Pancreas (tissue), 10 donors: ENCODE data around the gene TAC4. TPM values are rescaled to one million over a fixed set of nuclear protein-coding genes. Genes with fewer than 3 reads are reported as not detected.

ENCODE experiments used
- ATAC-seq, 4 donors: fragments of 200-7000 bp; cut with Tn5 transposase; one replicate each; pipeline versions ENCODE4 v1.8.0 to v1.9.1; 2020; ENCODE audit warnings: mild to moderate bottlenecking in 4 of 4, moderate library complexity in 4 of 4
- DNase-seq, 6 donors: peaks; one replicate each; pipeline ENCODE4 v3.0.0-alpha.2; 2020
- FAIRE-seq: peaks from 2 replicates; lab custom pipeline; 2012; peaks lifted over from hg19 to GRCh38; lab: Jason Lieb, UNC
- H3K27ac ChIP-seq, 4 donors: fragments of 200-600 bp; sonication (generic); 1 replicate in 3 of 4; 2 replicates in 1 of 4; pipeline versions ENCODE4 v1.5.0 to v1.8.0; 2020
- H3K27me3 ChIP-seq, 4 donors: fragments of 200-600 bp; one replicate each; pipeline ENCODE4 v1.8.0; 2021
- H3K36me3 ChIP-seq, 3 donors: fragments of 200-600 bp; sonication (generic) in 1 of 3; one replicate each; pipeline versions ENCODE4 v1.5.0 to v1.8.0; 2020 to 2021
- H3K4me1 ChIP-seq, 3 donors: fragments of 200-600 bp; one replicate each; pipeline ENCODE4 v1.8.0; 2021
- H3K4me3 ChIP-seq, 4 donors: fragments of 200-600 bp; sonication (generic) in 2 of 4; one replicate each; pipeline versions ENCODE4 v1.5.0 to v1.8.0; 2020 to 2021
- H3K9me3 ChIP-seq, 4 donors: fragments of 200-600 bp; one replicate each; pipeline ENCODE4 v1.8.0; 2021
- WGBS, 2 donors: extraction: QIAGEN DNeasy Blood & Tissue Kit; methylation state at CpG; one replicate each; pipeline ENCODE4 v1.1.7; 2013; 5-methylcytosine and 5-hydroxymethylcytosine counted together
- intact Hi-C, 3 donors: fragments of 100-400 bp; cut with DNase I; formaldehyde crosslinking; loops; one replicate each; pipeline versions ENCODE4 v1.11.1 to v1.14.2; 2022
- polyA plus RNA-seq, 2 donors: library from polyadenylated mRNA; stranded (reverse); fragments of 200-250 nt; gene quantifications; one replicate each; pipeline ENCODE4 v1.2.3, GENCODE V29; 2013
- total RNA-seq, 6 donors: library from RNA; stranded (reverse); fragmentation: NEBNext Ultra II Directional in 4 of 6; extraction: Animal tissue kit (Norgen Biotek cat#: 25700) in 4 of 6; gene quantifications; one replicate each; pipeline versions ENCODE4 v1.2.1 to v1.2.4, GENCODE V29; 2021 to 2023
- TF ChIP-seq, protein P1 (sequence below), 4 donors: fragments of 200-600 bp; sonication (generic) in 3 of 4; IDR thresholded peaks; one replicate each; pipeline versions ENCODE4 v1.5.0 to v1.8.0; 2021; ENCODE audit warnings: antibody characterized with exemption in 4 of 4
- donor health status: healthy with polysubstance abuse.
- donor health status: DM: no; HTN: no; CAD: no; lungs with moderate emphysema.
- donor health status: DM: no; HTN: no; CAD: no.
- donor health status: control.
- donor health status: control.
- donor health status: Bipolar disorder and iron deficiency.
- donor health status: DM: yes; HTN: yes; CAD: no.
- donor health status: DM: no; HTN: no; CAD: no.
- donor health status: DM: no; HTN: no; CAD: no.
- donor health status: DM: yes; HTN: yes; CAD: no.

The TAC4 gene
- total and polyA plus RNA-seq, 8 donors = not detected

DNA sequence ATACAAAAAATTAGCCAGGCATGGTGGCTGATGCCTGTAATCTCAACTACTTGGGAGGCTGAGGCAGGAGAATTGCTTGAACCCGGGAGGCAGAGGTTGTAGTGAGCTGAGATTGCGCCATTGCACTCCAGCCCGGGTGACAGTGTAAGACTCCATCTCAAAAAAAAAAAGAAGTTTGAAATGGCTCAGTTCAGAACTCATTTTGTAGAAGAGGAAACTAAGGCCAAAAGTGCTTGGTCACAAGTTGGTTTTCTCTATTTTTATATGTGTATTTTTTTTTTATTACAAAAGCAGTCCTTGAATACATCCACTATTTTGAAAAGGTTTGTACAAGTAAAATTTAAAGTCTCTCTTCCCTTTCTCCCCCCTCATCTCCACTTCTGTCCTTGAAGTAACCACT, 5.5 kb downstream of the TAC4 start:
- 76 to 85% methylated on average over 3 of the region's 3 CpGs for WGBS, 2 donors
- FAIRE-seq (no peak), ATAC-seq (no peak), DNase-seq (no peak)
- TF ChIP-seq, protein P1, sequence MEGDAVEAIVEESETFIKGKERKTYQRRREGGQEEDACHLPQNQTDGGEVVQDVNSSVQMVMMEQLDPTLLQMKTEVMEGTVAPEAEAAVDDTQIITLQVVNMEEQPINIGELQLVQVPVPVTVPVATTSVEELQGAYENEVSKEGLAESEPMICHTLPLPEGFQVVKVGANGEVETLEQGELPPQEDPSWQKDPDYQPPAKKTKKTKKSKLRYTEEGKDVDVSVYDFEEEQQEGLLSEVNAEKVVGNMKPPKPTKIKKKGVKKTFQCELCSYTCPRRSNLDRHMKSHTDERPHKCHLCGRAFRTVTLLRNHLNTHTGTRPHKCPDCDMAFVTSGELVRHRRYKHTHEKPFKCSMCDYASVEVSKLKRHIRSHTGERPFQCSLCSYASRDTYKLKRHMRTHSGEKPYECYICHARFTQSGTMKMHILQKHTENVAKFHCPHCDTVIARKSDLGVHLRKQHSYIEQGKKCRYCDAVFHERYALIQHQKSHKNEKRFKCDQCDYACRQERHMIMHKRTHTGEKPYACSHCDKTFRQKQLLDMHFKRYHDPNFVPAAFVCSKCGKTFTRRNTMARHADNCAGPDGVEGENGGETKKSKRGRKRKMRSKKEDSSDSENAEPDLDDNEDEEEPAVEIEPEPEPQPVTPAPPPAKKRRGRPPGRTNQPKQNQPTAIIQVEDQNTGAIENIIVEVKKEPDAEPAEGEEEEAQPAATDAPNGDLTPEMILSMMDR (IDR thresholded peaks at IDR 0.05) = no peak
- Histone ChIP-seq H3K9me3 (no peaks in the 10 kb centered on the region), H3K27me3 (no peaks in the 10 kb centered on the region), H3K36me3 (no peaks in the 10 kb centered on the region), H3K27ac (no peak overlapping the region), H3K4me3 (no peak overlapping the region), H3K4me1 (no peaks in the 10 kb centered on the region)
- intact Hi-C loops = no loop called here

DNA sequence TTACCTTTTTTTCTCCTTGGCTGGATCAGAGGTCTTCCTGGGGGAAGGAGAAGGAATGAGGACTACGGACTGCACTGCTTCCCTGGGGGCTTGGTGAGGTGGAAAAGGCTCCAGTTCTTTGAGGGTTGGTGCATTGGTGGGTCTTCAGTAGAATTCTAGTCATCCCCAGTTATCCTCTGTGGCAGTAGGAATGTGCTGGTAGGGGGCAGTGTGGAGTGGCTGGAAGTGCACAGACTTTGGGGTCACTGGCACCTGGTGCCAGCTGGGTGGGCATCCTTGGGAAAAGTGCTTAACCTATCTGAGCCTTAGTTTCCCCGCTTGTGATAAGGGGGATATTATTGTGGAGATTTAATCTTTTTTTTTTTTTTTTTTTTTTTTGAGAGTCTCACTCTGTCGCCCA, 6.3 kb downstream of the TAC4 start:
- FAIRE-seq (no peak), ATAC-seq (no peak), DNase-seq (no peak)
- TF ChIP-seq, protein P1 (IDR thresholded peaks at IDR 0.05) = no peak
- no peaks in the 10 kb centered on the region for H3K36me3 ChIP-seq
- H3K9me3 ChIP-seq = no peaks in the 10 kb centered on the region
- 94 to 100% methylated on average over 2 to 3 of the region's 3 CpGs for WGBS, 2 donors
- H3K27ac ChIP-seq = no peak overlapping the region
- H3K4me1 ChIP-seq = peaks cover 0 to under 1% (median 0%) of the 10 kb centered on the region in 3 donors
- no peaks in the 10 kb centered on the region for H3K27me3 ChIP-seq
- intact Hi-C loops = no loop called here
- H3K4me3 ChIP-seq = no peak overlapping the region

DNA sequence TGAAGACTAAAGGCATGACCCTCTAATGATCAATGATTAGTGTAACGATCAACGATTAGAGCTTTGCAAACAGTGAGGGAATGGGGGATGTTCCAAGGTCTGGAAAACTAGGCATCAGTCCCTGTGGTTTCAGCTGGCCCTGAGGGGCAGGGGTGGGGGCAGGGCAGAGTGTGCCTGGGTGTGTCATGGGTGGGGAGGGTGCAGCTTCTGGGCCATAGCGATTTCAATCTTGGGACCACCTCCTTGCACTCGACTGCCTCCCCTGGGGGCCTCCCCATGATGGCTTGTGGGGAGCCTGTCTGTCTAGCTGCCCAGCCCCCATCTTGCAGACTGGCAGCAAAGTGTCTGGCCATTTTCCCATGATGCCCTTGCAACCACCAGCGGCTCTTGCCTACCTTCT, 8.4 kb downstream of the TAC4 start:
- Histone ChIP-seq H3K9me3 (no peaks in the 10 kb centered on the region), H3K4me1 (peaks cover 0 to 13% (median 9%) of the 10 kb centered on the region in 3 donors), H3K27ac (no peak overlapping the region), H3K4me3 (no peak overlapping the region), H3K27me3 (no peaks in the 10 kb centered on the region), H3K36me3 (no peaks in the 10 kb centered on the region)
- intact Hi-C loops = no loop called here
- WGBS, 2 donors = 36 to 40% methylated on average over 5 of the region's 5 CpGs
- FAIRE-seq (no peak), DNase-seq (no peak), ATAC-seq (no peak)
- TF ChIP-seq, protein P1 (IDR thresholded peaks at IDR 0.05) = no peak

DNA sequence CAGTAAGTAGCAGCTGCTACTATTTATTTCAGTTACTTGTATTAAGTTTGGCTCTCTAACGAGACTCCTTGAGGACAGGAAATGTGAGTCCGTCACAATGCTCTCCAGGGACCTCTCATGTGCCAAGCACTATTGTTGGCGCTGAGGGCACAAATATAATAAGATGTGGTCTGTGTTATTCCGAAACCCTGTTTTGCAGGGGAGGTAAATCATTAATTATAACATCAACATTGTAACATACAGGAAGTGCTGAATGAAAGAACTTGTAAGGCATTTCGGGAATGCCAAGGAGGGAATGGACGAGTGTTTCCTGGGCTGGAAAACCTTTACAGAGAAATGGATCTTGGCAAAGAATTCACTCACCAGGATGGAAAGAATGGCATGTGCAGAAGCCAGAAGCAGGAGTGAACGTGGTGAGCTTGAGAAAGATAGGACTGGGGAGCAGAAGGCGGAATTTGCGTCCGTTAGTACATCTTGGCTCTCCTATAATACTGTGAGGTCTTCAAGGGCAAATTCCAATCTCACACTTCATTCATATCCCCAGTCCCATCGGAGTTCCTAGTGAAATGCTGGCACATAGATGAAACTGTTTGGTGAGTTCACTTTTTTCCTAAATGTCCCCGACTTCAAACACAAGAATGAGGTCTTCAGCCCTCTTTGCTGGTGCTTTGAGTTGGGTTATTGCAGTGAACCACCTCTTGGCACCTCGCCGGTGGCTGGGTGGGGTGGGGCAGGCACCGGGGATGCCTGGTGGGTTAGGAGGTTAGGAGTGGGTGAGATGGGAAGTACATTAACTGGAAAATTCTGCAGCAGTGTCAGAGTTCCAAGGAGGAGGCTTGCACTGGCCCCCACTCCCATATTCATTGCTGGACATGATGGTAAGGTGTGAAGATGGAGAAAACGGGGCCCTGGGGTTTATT, 11.5 kb downstream of the TAC4 start:
- H3K4me1 ChIP-seq = peaks cover 0 to 13% (median 9%) of the 10 kb centered on the region in 3 donors
- FAIRE-seq (no peak), DNase-seq (no peak), ATAC-seq (peak; percentile 46 to 80 (median 76))
- H3K4me3 ChIP-seq = no peak overlapping the region
- intact Hi-C loops = no loop called here
- WGBS, 2 donors = 45 to 46% methylated on average over 16 of the region's 16 CpGs
- H3K27ac ChIP-seq = peak overlapping the region in 3 of 4 donors; percentile 46 to 61 (median 46)
- no peaks in the 10 kb centered on the region for H3K27me3 ChIP-seq
- TF ChIP-seq, protein P1 (IDR thresholded peaks at IDR 0.05) = no peak
- H3K36me3 ChIP-seq = no peaks in the 10 kb centered on the region
- no peaks in the 10 kb centered on the region for H3K9me3 ChIP-seq

DNA sequence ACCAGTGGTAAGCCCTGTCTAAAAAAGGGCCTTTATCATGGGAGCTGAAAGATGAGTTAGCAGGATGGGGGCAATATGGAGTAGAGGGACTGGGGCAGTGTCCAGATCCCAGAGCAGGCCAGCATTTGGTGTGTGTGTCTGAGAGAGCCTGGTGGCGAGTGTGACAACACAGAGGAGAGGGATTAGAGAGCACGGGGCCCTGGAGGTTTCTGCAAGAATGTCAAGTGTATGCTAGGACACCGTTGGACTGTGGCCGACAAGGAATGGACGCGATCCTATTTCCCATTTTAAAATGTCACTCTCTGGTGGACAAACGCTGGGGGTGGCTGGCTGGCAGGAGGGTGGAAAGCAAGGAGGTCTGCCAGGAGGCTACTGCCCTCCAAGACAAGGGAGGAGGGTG, 12.4 kb downstream of the TAC4 start:
- Histone ChIP-seq H3K4me1 (peaks cover 0 to 13% (median 9%) of the 10 kb centered on the region in 3 donors), H3K27me3 (no peaks in the 10 kb centered on the region), H3K9me3 (no peaks in the 10 kb centered on the region), H3K4me3 (no peak overlapping the region), H3K27ac (peak overlapping the region in 3 of 4 donors; percentile 46 to 61 (median 46)), H3K36me3 (no peaks in the 10 kb centered on the region)
- TF ChIP-seq, protein P1 (IDR thresholded peaks at IDR 0.05) = no peak
- DNase-seq = no peak
- intact Hi-C loops = no loop called here
- whole genome bisulfite sequencing, 2 donors = 86 to 88% methylated on average over 7 of the region's 7 CpGs
- ATAC-seq = no peak
- FAIRE-seq = no peak
